Kidney (tissue), 14 donors: ENCODE data around the gene DPP9. TPM values are rescaled to one million over a fixed set of nuclear protein-coding genes. Genes with fewer than 3 reads are reported as not detected.
"Not testable (repeated sequence)": the region's sequence is repeated elsewhere in the genome, so short reads cannot be mapped to it uniquely, and the experiment has no call there.

Experiments used
- DNase-seq, 5 donors: peaks; one replicate each; pipeline ENCODE4 v3.0.0-alpha.2; 2013 to 2020
- FAIRE-seq: peaks from 2 replicates; lab custom pipeline; 2012; peaks lifted over from hg19 to GRCh38; lab: Jason Lieb, UNC
- H3K27ac ChIP-seq, 2 donors: one replicate each; pipeline ENCODE4 v1.7.0; 2013; ENCODE audit warnings: low read depth in 2 of 2, low read length in 2 of 2, inconsistent platforms in 1 of 2
- H3K27me3 ChIP-seq: one replicate; pipeline ENCODE4 v1.7.1; 2013; ENCODE audit warnings: low read length, inconsistent platforms; ENCODE audit not compliant: control insufficient read depth, insufficient read depth
- H3K36me3 ChIP-seq, 3 donors: one replicate each; pipeline versions ENCODE4 v1.7.0 to v1.7.1; 2013; ENCODE audit warnings: low read length in 3 of 3, control low read depth in 1 of 3, inconsistent platforms in 1 of 3; ENCODE audit not compliant: insufficient read depth in 3 of 3, control insufficient read depth in 2 of 3
- H3K4me1 ChIP-seq, 3 donors: one replicate each; pipeline versions ENCODE4 v1.7.0 to v1.7.1; 2013; ENCODE audit warnings: low read length in 3 of 3, inconsistent platforms in 1 of 3, low read depth in 1 of 3; ENCODE audit not compliant: control insufficient read depth in 2 of 3, insufficient read depth in 2 of 3
- H3K4me3 ChIP-seq, 3 donors: one replicate each; pipeline versions ENCODE4 v1.7.0 to v1.8.1; 2013; ENCODE audit warnings: low read length in 3 of 3, control low read depth in 1 of 3, inconsistent platforms in 1 of 3
- H3K9ac ChIP-seq, 3 donors: one replicate each; pipeline versions ENCODE4 v1.7.0 to v1.7.1; 2013; ENCODE audit warnings: low read length in 3 of 3, control low read depth in 1 of 3, inconsistent platforms in 1 of 3
- H3K9me3 ChIP-seq, 3 donors: one replicate each; pipeline versions ENCODE4 v1.7.0 to v1.7.1; 2013; ENCODE audit warnings: low read length in 3 of 3, control low read depth in 1 of 3, inconsistent platforms in 1 of 3; ENCODE audit not compliant: control insufficient read depth in 2 of 3, insufficient read depth in 1 of 3
- intact Hi-C: fragments of 100-400 bp; cut with DNase I; formaldehyde crosslinking; loops from one replicate; pipeline ENCODE4 v1.11.1; 2022
- polyA plus RNA-seq: library from polyadenylated mRNA; stranded (reverse); fragments of 350-450 nt; fragmentation: Illumina TruSeq; extraction: RNeasy Lipid Tissue Mini Kit (QIAGEN cat#74804); gene quantifications from one replicate; pipeline ENCODE4 v1.2.3, GENCODE V29; 2014; ENCODE audit warnings: low read depth, low replicate concordance; ENCODE audit not compliant: insufficient read depth
- total RNA-seq: library from RNA; stranded (reverse); fragmentation: NEBNext Ultra II Directional; extraction: Animal tissue kit (Norgen Biotek cat#: 25700); gene quantifications from one replicate; pipeline ENCODE4 v1.2.1, GENCODE V29; 2021
- TF ChIP-seq, protein P1 (sequence below): IDR thresholded peaks from 3 replicates; pipeline ENCODE4 v1.5.1; 2012; ENCODE audit warnings: mild to moderate bottlenecking, moderate library complexity, borderline replicate concordance; ENCODE audit not compliant: insufficient read depth; ENCODE audit errors: extremely low read depth
- donor health status: control.
- donor health status: control.
- donor health status: control.
- donor health status: control.
- donor health status: control.
- donor health status: DM: yes; HTN: yes; CAD: no.
- donor health status: Normal renal cell carcinoma (clear cell type).

Gene DPP9
- total and polyA plus RNA-seq, 2 donors from 2014 or later = 14.0 to 61.9 TPM

DNA sequence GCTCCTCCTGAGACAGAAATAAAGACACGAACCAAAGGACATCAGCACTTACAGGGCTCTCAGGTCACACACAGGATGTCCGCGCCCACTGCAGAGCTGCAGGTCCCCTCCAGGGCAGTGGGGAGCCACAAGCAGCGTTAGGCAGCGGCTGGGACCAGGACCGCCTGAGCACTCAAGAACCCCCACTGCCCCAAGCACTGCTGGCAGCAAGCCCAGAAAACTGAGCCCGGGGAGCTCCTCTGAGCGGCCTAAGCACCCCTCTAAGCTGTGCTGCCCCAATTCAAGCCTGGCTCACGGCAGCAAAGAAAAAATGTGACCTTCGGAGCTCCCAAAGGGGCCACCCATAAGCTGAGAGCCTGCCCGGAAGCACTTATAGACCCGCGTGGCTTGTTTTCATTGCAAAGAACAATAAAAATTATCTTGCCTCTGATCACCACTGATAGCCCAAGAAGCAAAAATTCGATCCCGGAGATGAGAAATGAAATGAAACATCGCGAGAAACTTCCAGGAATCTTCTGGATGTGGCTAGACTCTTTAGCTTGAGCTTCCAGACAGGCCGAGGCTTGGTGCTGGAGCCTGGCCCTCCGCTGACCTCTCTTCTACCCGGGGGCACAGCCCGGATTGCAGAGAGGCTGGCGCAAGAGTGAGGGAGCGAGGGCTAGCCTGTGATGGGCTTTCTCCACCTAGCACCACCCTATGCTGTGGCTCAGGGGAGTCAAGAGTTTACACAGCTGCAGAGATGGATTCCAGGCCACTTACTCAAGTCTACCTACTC lies 6.3 kb downstream of the DPP9 start:
- intact Hi-C loops = no loop called here
- TF ChIP-seq, protein P1, sequence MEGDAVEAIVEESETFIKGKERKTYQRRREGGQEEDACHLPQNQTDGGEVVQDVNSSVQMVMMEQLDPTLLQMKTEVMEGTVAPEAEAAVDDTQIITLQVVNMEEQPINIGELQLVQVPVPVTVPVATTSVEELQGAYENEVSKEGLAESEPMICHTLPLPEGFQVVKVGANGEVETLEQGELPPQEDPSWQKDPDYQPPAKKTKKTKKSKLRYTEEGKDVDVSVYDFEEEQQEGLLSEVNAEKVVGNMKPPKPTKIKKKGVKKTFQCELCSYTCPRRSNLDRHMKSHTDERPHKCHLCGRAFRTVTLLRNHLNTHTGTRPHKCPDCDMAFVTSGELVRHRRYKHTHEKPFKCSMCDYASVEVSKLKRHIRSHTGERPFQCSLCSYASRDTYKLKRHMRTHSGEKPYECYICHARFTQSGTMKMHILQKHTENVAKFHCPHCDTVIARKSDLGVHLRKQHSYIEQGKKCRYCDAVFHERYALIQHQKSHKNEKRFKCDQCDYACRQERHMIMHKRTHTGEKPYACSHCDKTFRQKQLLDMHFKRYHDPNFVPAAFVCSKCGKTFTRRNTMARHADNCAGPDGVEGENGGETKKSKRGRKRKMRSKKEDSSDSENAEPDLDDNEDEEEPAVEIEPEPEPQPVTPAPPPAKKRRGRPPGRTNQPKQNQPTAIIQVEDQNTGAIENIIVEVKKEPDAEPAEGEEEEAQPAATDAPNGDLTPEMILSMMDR = no peak
- no peaks in the 10 kb centered on the region for H3K27me3 ChIP-seq
- no peaks in the 10 kb centered on the region for H3K9me3 ChIP-seq
- FAIRE-seq (no peak), DNase-seq (peak in 2 of 5 donors; percentile 12 to 46)
- H3K4me3 ChIP-seq = no peak overlapping the region
- H3K36me3 ChIP-seq = peaks cover 0 to 37% (median 12%) of the 10 kb centered on the region in 3 donors
- H3K4me1 ChIP-seq = peaks cover 0 to 8% (median 0%) of the 10 kb centered on the region in 3 donors
- no peak overlapping the region for H3K9ac ChIP-seq
- H3K27ac ChIP-seq = no peak overlapping the region

DNA sequence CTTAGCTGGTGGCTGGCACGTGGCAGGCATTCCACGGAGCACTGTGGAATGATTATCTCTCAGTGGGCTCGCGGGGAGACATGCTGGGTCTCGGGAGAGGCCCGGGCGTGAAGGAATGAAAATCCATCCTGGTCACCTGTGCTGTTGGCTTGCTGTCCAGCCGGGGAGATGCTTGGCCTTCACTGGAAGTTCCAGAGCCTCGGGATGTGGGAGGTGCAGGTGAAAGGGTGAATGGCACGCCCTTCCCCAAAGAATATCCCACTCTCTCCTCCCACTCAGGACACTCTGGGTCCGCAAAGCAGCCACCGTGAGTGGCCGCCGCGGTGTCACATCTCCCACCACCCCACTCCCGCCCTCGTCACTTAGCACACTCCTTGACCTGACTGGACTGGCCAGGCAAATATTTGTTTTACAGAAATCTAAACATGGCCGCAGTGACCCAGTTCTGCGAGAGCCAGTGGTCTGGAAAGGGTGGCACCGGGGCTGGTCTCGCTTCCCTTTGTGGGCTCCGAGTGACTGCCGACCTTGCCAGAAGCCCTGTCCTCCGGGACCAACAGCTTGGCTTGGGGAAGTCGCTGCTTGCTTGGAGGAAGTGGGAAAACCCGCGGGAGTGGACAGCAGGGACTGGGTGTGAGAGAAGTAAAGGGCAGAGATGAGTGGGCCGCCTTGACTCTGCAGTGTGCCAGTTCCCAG lies 8.0 kb downstream of the DPP9 start:
- FAIRE-seq (no peak), DNase-seq (no peak)
- TF ChIP-seq, protein P1 = no peak
- no peak overlapping the region for H3K9ac ChIP-seq
- H3K27me3 ChIP-seq = no peaks in the 10 kb centered on the region
- no peaks in the 10 kb centered on the region for H3K9me3 ChIP-seq
- no peaks in the 10 kb centered on the region for H3K4me1 ChIP-seq
- no peak overlapping the region for H3K27ac ChIP-seq
- H3K36me3 ChIP-seq = peaks cover 0 to 37% (median 15%) of the 10 kb centered on the region in 3 donors
- no peak overlapping the region for H3K4me3 ChIP-seq
- intact Hi-C loops = no loop called here

DNA sequence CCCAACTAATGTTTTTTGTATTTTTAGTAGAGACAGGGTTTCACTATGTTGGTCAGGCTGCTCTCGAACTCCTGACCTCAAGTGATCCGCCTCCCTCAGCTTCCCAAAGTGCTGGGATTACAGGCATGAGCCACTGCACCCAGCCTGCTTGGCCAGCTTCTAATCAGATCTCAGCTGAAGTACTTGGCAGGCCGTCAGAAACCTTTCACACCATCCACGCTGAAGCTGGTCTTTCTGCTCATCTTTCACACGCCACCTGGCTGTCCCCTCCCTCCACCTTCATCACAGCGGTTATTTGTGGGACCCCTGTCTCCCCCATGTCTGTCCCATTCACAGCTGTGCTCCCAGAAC lies 8.5 kb downstream of the DPP9 start:
- peaks cover 0 to 42% (median 14%) of the 10 kb centered on the region in 3 donors for H3K36me3 ChIP-seq
- not testable (repeated sequence) for H3K4me1 ChIP-seq, DNase-seq

DNA sequence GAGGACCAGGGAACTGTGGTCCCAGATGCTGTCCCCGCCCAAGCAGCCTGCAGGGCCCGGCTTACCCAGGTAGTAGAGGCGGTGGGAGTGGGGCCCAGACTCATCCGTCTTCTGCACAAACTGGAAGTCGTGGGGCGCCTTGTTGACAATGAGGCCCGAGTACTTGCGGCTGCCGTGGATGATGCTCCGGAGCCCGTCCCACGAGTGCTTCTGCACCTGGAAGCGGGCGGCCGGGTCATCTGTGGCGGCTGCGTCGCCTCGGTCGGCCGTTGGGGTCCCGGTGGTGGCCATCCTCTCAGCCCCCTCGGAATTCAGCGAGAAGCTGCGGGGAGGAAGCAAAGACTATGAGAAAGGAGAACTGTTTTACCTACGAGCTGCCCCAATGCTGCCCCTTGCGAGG lies 9.6 kb downstream of the DPP9 start:
- Histone ChIP-seq H3K4me3 (no peak overlapping the region), H3K9ac (no peak overlapping the region), H3K4me1 (peaks cover 0 to 3% (median 0%) of the 10 kb centered on the region in 3 donors), H3K9me3 (no peaks in the 10 kb centered on the region), H3K27me3 (no peaks in the 10 kb centered on the region), H3K27ac (no peak overlapping the region), H3K36me3 (peaks cover 0 to 39% (median 12%) of the 10 kb centered on the region in 3 donors)
- TF ChIP-seq, protein P1 = no peak
- DNase-seq = no peak
- no peak for FAIRE-seq
- intact Hi-C loops = no loop called here

More for the DNA sequence above, 8.5 kb downstream of the DPP9 start:
- H3K9ac ChIP-seq, H3K27ac ChIP-seq, H3K9me3 ChIP-seq, H3K4me3 ChIP-seq, intact Hi-C loops, H3K27me3 ChIP-seq, FAIRE-seq: not testable (repeated sequence)
